K562 (cell line): ENCODE data around the gene RASGRP2. TPM values are rescaled to one million over a fixed set of nuclear protein-coding genes. Genes with fewer than 3 reads are reported as not detected.

Source experiments
- CC2D1A ChIP-seq: fragments of 450-650 bp; IDR thresholded peaks from 2 replicates; pipeline ENCODE4 v1.6.1; 2017; ENCODE audit warnings: mild to moderate bottlenecking
- CHD1 ChIP-seq: fragments of 200-600 bp; sonication (generic); IDR thresholded peaks from one replicate; pipeline ENCODE4 v1.6.1; 2012; ENCODE audit warnings: mild to moderate bottlenecking, moderate library complexity, low read length, inconsistent platforms
- FIP1L1 ChIP-seq: fragments of 200-400 bp; formaldehyde crosslinking; IDR thresholded peaks from 2 replicates; pipeline ENCODE4 v1.6.1; 2018; ENCODE audit warnings: mild to moderate bottlenecking, low read depth, low read length; ENCODE audit not compliant: poor library complexity, severe bottlenecking
- FOXP1 ChIP-seq: sonication (generic); formaldehyde crosslinking; IDR thresholded peaks from 2 replicates; pipeline ENCODE4 v1.8.0; 2022; ENCODE audit warnings: mild to moderate bottlenecking, missing genetic modification reagents
- MAZ ChIP-seq, 2 experiments: fragments of 450-650 bp in 1 of 2; sonication (generic) in 1 of 2; formaldehyde crosslinking; IDR thresholded peaks in 1 of 2; conservative IDR thresholded peaks in 1 of 2; 2 replicates each; pipeline versions ENCODE4 v1.4.0 to v1.5.0; 2020; ENCODE audit warnings: mild to moderate bottlenecking in 1 of 2, missing genetic modification reagents in 1 of 2
- MEF2D ChIP-seq: conservative IDR thresholded peaks from 2 replicates; pipeline ENCODE4 v1.6.1; 2016; ENCODE audit warnings: low read depth, missing genetic modification characterization, missing compliant biosample characterization
- NCOA2 ChIP-seq, 2 experiments: fragments of 450-650 bp; IDR thresholded peaks; 2 replicates each; pipeline ENCODE4 v1.6.1; 2018; ENCODE audit warnings: mild to moderate bottlenecking in 2 of 2, moderate library complexity in 1 of 2; ENCODE audit not compliant: partially characterized antibody in 2 of 2
- SAP30 ChIP-seq: fragments of 200-600 bp; sonication (generic); IDR thresholded peaks from 2 replicates; pipeline ENCODE4 v1.6.1; 2012; ENCODE audit warnings: borderline replicate concordance, low read depth, mild to moderate bottlenecking, moderate library complexity, low read length, control low read depth, inconsistent platforms; ENCODE audit not compliant: insufficient read depth, poor library complexity, severe bottlenecking
- SLC30A9 ChIP-seq: fragments of 250-450 bp; sonication (Bioruptor Pico); IDR thresholded peaks from 2 replicates; pipeline ENCODE4 v1.8.0; 2022; ENCODE audit warnings: mild to moderate bottlenecking, moderate library complexity
- TCF7 ChIP-seq: sonication (generic); IDR thresholded peaks from 2 replicates; pipeline ENCODE4 v1.6.1; 2016; ENCODE audit warnings: antibody characterized with exemption, borderline replicate concordance
- XRCC4 ChIP-seq: IDR thresholded peaks from one replicate; pipeline ENCODE4 v1.6.1; 2011; ENCODE audit not compliant: insufficient read depth, insufficient read length; ENCODE audit errors: extremely low read depth
- ZNF274 ChIP-seq: IDR thresholded peaks from 2 replicates; pipeline ENCODE4 v1.6.1; 2011; ENCODE audit warnings: low read depth, mild to moderate bottlenecking, low read length, moderate library complexity, borderline replicate concordance
- ZNF282 ChIP-seq: sonication (generic); formaldehyde crosslinking; IDR thresholded peaks from 2 replicates; pipeline ENCODE4 v1.8.1; 2023; ENCODE audit warnings: missing genetic modification reagents
- ZNF311 ChIP-seq: fragments of 250-450 bp; sonication (Bioruptor Pico); IDR thresholded peaks from 2 replicates; pipeline ENCODE4 v1.4.0; 2020; ENCODE audit warnings: mild to moderate bottlenecking, moderate library complexity
- ZNF507 ChIP-seq: conservative IDR thresholded peaks from 2 replicates; pipeline ENCODE4 v1.6.1; 2017; ENCODE audit warnings: missing genetic modification characterization, missing compliant biosample characterization
- polyA plus RNA-seq, 8 experiments: library from polyadenylated mRNA; depleted of rRNA in 4 of 8; stranded (reverse) in 5 of 8; unstranded in 3 of 8; fragments of >200 nt; fragmentation: Nextera tagmentation in 2 of 8; fragmentation: Illumina TruSeq in 1 of 8; extraction: Ambion mirVana in 2 of 8; extraction: Trizol in 1 of 8; gene quantifications; 2 replicates each; pipeline versions ENCODE4 v1.2.1 to v1.2.3, GENCODE V29; 2011 to 2014; ENCODE audit warnings: inconsistent platforms in 1 of 8, missing spikeins in 1 of 8
- total RNA-seq, 7 experiments: library from RNA; depleted of rRNA in 6 of 7; stranded (reverse); fragments of >200 nt in 6 of 7; fragmentation: Illumina TruSeq in 2 of 7; extraction: Trizol in 2 of 7; gene quantifications; 2 replicates each; pipeline versions ENCODE4 v1.2.1 to v1.2.3, GENCODE V29; 2011 to 2021; ENCODE audit warnings: low replicate concordance in 1 of 7
- TF ChIP-seq, protein P1 (sequence below), 3 experiments: fragments of 200-800 bp in 1 of 3; sonication (Bioruptor generic) in 1 of 3; sonication (generic) in 1 of 3; formaldehyde crosslinking in 1 of 3; IDR thresholded peaks; 2 replicates each; pipeline versions ENCODE4 v1.6.1 to v1.8.0; 2016 to 2022; ENCODE audit warnings: mild to moderate bottlenecking in 2 of 3, missing compliant biosample characterization in 2 of 3, missing genetic modification characterization in 2 of 3, missing genetic modification reagents in 1 of 3
- TF ChIP-seq, protein P2 (sequence below): sonication (generic); formaldehyde crosslinking; IDR thresholded peaks from 2 replicates; pipeline ENCODE4 v1.8.1; 2023; ENCODE audit warnings: mild to moderate bottlenecking, missing genetic modification reagents
- TF ChIP-seq, protein P3 (sequence below): fragments of 250-450 bp; sonication (Bioruptor Pico); IDR thresholded peaks from 2 replicates; pipeline ENCODE4 v1.5.0; 2020; ENCODE audit warnings: mild to moderate bottlenecking, borderline replicate concordance
- TF ChIP-seq, protein P4 (sequence below): fragments of 450-650 bp; IDR thresholded peaks from 2 replicates; pipeline ENCODE4 v1.6.1; 2017; ENCODE audit warnings: mild to moderate bottlenecking, moderate library complexity

The RASGRP2 gene
- total and polyA plus RNA-seq, 9 of the 15 experiments (the other 6 are each of a cell fraction or from before 2014, with no cell fraction given) = 0.87 to 22.7 (median 5.5) TPM

DNA sequence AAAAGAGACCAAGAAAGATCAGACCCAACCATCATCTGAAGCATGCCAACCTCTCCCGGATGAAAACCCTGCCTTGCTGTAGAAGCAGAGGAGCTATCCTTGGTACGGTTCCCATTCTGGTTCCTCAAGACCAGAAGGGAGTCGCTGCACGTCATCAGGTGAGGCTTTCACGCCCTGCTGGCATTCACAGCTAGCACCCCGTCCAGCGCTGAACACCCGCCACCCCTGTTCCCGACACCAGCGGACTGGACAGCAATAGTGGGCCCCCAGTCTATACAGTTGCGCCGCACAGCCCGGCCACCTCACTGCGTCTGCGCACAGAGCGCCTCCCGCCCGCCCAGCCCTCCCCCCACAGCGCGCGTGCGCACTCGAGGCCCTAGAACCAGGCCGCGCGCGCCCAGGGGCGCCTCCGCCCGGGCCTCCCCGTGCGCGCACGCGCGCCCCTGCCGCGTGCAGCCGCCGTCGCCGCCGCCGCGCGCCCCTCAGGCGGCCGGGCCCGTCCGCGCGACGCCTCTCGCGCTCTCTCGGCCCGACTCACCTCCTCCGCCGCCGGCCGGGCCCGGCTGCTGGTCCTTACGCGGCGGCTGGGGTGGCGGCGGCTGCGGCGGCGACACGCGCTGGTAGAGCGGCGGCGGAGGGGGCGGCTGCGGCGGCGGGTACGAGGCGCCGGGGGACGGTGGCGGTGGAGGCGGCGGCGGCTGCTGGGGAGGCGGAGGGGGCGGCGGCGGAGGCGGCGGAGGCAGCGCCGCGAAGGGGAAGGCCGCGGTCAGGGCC is 33.7 kb upstream of the RASGRP2 start (continued):
- TF ChIP-seq, protein P1, sequence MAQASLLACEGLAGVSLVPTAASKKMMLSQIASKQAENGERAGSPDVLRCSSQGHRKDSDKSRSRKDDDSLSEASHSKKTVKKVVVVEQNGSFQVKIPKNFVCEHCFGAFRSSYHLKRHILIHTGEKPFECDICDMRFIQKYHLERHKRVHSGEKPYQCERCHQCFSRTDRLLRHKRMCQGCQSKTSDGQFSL (CRISPR knock-in tag; IDR thresholded peaks at IDR 0.05) = peak; percentile 57; the same call in 1 of the 2 replicates
- TF ChIP-seq, protein P1 (tag; IDR thresholded peaks at IDR 0.05) = no peak
- TF ChIP-seq TCF7 (no peak), SAP30 (peak; percentile 66), XRCC4 (no peak), ZNF274 (no peak), SLC30A9 (CRISPR knock-in tag) (no peak), FIP1L1 (peak; percentile 43), MEF2D (tag) (no peak), ZNF507 (tag) (no peak), MAZ (CRISPR knock-in tag; conservative IDR thresholded peaks at IDR 0.05 in 1 of 2, IDR thresholded peaks at IDR 0.05 in 1 of 2) (peak in 1 of 2 experiments; percentile 24; a peak in 1 of 4 replicates), ZNF311 (CRISPR knock-in tag) (no peak), ZNF282 (CRISPR knock-in tag) (0 out of 2 replicates have a peak, but pooled peaks have one; percentile 40), FOXP1 (0 out of 2 replicates have a peak, but pooled peaks have one; percentile 45), NCOA2 (IDR thresholded peaks at IDR 0.05; ENCODE audit: partially characterized antibody in 2 of 2) (no peak), CC2D1A (no peak), CHD1 (peak; percentile 81)
- TF ChIP-seq, protein P2, sequence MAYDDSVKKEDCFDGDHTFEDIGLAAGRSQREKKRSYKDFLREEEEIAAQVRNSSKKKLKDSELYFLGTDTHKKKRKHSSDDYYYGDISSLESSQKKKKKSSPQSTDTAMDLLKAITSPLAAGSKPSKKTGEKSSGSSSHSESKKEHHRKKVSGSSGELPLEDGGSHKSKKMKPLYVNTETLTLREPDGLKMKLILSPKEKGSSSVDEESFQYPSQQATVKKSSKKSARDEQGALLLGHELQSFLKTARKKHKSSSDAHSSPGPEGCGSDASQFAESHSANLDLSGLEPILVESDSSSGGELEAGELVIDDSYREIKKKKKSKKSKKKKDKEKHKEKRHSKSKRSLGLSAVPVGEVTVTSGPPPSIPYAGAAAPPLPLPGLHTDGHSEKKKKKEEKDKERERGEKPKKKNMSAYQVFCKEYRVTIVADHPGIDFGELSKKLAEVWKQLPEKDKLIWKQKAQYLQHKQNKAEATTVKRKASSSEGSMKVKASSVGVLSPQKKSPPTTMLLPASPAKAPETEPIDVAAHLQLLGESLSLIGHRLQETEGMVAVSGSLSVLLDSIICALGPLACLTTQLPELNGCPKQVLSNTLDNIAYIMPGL = no peak
- TF ChIP-seq, protein P3, sequence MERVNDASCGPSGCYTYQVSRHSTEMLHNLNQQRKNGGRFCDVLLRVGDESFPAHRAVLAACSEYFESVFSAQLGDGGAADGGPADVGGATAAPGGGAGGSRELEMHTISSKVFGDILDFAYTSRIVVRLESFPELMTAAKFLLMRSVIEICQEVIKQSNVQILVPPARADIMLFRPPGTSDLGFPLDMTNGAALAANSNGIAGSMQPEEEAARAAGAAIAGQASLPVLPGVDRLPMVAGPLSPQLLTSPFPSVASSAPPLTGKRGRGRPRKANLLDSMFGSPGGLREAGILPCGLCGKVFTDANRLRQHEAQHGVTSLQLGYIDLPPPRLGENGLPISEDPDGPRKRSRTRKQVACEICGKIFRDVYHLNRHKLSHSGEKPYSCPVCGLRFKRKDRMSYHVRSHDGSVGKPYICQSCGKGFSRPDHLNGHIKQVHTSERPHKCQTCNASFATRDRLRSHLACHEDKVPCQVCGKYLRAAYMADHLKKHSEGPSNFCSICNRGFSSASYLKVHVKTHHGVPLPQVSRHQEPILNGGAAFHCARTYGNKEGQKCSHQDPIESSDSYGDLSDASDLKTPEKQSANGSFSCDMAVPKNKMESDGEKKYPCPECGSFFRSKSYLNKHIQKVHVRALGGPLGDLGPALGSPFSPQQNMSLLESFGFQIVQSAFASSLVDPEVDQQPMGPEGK (CRISPR knock-in tag) = no peak
- TF ChIP-seq, protein P4, sequence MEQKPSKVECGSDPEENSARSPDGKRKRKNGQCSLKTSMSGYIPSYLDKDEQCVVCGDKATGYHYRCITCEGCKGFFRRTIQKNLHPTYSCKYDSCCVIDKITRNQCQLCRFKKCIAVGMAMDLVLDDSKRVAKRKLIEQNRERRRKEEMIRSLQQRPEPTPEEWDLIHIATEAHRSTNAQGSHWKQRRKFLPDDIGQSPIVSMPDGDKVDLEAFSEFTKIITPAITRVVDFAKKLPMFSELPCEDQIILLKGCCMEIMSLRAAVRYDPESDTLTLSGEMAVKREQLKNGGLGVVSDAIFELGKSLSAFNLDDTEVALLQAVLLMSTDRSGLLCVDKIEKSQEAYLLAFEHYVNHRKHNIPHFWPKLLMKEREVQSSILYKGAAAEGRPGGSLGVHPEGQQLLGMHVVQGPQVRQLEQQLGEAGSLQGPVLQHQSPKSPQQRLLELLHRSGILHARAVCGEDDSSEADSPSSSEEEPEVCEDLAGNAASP = no peak
